Pulmonary artery endothelial cell (primary cell): ENCODE data around the gene SKAP2. TPM values are rescaled to one million over a fixed set of nuclear protein-coding genes. Genes with fewer than 3 reads are reported as not detected.

Source experiments
- DNase-seq: peaks from one replicate; pipeline ENCODE4 v3.0.0-alpha.2; 2011; ENCODE audit warnings: low read depth, low spot score
- total RNA-seq: library from RNA; depleted of rRNA; stranded (reverse); fragments of >200 nt; gene quantifications from 2 replicates; pipeline ENCODE4 v1.2.3, GENCODE V29; 2014

SKAP2 gene
- total RNA-seq, 1 donor from 2014 or later, result 6.7 TPM

GRCh38 chr7:26696161-26696560 lies 168.2 kb downstream of the SKAP2 start:
- DNase-seq, result no peak

- DNase-seq, result no peak
These were observed 169.7 kb downstream of the SKAP2 start for GRCh38 chr7:26694713-26695112.

DNA sequence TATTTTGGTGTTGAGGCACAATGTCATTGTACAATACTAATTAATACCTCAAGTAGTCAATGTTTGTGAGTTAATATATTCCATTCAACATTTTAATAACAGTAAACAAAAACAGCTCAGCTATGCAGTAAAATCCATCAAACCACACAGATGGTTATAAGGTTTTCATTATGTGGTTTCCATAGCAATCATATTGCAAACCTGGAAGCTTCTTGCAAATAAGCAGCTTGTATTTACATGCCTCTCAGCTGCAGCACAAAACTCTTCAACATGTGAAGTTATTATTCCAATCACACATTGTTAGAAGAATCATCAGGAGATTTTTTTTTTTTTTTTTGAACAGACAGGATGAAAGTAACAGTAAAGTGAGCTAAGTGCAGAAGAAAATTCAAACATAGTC lies 170.2 kb downstream of the SKAP2 start:
- no peak for DNase-seq

DNA sequence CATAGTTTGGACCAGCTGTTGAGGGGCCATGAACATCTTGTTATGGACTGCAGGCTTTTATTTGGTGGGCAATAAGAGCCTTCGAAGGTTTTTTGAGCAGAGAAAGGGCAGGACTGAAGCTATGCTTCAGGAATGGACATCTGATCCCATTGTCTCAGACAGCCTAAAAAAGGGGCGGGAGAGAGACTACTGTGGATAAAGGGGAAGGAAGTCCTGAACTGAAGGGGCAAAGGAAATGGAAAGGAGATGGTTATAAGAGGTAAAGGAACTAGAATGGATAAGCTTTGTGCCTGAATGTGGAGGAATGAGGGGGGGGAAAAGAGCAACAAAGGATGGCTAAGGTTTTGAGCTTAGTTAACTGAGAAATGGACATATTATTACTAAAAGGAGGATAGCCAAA lies 172.5 kb downstream of the SKAP2 start:
- DNase-seq, result no peak

GRCh38 chr7:26691406-26691805 lies 173.0 kb downstream of the SKAP2 start:
- no peak for DNase-seq

GRCh38 chr7:26690135-26690805 lies 174.1 kb downstream of the SKAP2 start:
- no peak for DNase-seq

DNA sequence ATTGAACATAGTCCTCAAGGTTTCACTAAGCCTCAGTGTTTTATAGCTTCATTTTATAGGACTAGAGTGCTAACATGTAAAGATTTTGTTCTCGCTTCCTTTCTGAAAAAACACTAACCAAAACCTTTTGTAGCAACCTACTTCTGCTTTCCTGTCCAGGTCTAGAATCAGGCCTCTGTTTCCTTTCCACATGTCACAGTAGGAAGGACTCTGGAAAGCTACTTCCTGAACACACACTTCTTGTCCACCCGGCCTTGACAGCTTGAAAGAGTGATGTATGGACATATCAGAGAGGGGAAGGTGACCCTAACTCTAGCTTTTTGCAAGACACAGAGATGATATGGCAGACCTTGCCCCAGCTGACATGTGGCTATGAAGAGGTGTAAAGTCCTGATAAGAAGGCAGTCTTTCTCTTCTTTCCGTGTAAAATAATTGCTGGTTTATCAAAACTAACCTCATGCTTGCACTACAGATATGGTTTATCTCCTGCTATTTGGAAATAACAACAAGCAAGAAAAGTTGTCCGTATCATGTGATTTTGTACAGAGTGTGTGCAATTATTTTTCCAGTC lies 175.4 kb downstream of the SKAP2 start:
- peak; percentile 60 for DNase-seq

- DNase-seq, result no peak
These were observed 176.0 kb downstream of the SKAP2 start for GRCh38 chr7:26688388-26688787.

DNA sequence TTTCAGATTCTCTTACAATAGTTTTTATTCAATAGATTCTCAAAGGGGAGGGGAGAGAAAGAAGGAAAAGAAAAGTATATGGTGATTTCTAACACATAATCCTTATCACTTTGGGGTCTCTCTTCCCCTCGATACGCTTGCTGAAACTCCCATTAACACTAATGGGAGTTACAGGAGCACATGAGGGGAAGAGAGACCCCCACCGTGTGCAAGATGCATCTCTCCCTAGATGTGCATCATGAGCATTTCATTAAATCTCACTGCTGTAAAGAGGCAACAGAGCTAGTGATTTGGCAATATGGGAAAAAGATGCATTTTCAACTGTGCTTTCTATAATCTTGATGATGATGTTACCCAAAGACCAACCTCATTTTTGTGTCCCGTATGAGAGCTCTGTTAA lies 177.4 kb downstream of the SKAP2 start:
- no peak for DNase-seq

DNA sequence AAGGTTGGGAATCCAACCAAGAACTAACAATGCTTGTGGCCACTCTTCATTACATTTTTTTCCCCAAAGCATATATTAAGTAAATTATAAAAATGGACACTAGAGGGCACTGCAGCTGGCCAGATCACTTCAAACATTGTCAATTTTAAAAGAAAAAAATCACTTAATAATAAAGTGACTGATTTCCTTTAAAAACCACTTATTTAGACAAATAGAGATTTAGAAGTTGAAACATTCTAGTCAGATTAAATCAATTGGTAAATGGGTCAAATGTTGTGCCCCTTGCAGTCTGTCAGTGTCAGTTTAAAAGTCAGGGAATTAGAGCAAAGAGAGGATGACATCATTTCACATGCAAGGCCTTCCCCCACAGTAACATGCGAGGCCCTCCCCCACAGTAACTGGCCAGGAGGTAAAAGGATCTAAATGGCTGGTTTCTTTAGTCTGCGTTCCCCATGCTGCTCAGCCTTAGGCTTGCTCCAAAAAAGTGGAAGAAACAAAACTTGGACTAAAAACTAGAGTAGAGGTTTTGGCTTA lies 177.9 kb downstream of the SKAP2 start:
- DNase-seq, result no peak

DNA sequence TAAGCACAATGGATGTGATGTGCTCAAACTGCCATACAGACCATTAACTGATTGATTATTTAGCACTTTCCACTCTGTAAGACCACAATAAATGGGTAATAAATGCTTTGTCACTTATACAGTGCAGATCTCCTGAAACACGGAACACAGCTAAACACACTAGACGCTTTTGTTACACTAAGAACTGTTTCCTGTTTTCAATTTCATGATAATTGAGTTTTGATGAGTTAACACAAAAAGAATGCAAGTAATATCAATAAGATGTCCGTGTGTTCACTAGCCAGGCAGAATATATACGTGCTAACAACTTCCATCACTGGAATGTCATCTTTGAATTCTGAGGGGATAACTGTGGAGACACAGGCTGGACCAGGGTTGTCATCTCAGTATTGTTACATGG lies 178.8 kb downstream of the SKAP2 start:
- no peak for DNase-seq

DNA sequence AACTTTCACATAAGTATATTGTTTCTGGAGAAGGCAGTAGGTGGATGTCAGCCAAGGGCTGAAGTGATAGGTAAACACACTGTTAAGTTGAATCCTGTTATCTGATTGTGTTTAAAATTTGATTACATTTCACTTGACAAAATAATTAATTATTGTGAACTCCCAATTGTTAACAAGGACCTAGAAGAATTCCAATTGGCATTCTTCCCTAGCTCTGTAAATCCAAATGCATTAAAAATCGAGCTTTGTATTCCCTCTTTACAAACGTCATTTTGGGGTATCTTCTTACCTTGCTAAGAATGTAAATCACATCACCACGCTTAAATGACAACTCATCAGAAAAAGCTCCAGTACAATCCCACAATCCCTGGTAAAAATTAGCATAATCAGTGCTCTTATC lies 179.9 kb downstream of the SKAP2 start:
- no peak for DNase-seq

GRCh38 chr7:26683277-26683676 lies 181.1 kb downstream of the SKAP2 start:
- DNase-seq, result no peak

DNA sequence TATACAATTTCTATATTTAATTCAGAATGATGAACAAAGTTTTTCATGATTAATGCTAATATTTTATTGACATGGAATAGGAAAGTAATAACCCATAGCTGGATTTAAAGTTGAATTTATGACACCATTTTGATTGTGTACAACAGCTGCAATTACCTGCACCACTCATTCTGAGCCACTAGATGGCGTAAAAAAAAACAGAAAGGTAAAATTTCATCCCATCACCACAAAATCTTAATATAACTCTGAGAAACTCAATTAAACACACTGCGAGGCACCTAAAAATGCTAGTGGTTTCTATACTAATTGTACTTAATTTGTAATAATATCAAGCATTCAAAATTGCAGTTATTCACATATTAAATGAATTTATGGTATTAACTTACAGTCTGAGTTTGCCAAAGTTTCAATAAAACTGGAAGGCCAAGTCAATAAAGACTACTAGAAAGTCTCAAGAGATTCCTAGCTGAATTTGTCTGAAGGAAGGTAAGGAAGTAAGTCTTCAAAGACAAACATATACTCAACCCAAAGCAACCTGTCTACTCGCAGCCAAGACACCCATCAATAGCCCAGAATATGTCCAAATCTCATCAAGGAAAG lies 182.5 kb downstream of the SKAP2 start:
- DNase-seq, result no peak

DNA sequence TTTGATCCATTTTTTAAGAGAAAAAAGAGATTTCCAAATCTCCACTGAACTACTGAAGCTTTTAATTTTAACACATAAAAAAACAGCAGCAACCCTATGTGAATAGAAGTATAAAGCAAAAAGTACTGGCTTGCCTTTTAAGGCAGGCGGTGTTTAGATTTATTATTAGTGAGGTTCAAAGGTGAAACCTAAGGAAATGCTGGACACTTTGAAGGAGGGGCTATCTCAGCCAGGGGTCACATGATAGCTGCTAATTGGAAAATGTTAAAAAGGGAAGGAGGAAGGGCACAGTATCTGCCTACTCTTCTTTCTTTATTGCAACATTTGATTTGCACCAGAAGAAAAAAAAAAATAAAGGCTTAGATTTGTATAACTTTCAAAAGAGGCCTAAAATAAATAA lies 183.8 kb downstream of the SKAP2 start:
- DNase-seq, result no peak

DNA sequence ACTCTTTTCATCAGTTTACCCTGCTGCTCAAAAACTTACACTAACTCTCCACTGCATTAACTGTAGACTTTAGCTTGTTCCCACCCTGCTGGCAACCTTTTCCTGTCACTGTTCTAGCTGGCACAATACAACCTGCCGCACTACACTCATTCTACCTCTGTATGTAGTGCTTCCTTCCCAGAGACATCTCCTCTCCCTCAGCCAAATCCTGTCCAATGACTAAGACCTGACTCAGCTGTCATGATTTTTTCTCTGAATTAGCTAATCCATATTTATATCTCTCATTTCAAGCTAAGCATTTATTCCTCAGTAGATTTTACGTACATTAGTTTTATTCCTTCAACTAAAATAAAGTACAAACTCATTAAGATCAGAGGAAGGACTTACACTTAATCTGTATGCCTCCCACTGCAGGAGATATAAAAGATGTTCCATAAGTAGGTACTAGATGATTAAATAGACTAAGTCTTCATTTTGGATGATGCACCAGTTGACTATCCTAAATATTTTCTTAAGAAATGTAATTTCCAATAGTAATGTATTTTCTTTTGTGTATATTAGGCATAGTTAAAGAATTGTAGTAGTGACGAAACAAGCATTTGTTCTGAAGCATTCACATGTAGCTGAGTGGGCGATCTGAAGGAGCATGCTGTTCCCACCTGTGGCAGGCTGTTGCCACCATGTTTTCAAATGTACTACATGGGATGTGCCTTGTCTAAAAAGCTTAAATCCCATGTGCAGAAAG lies 189.1 kb downstream of the SKAP2 start:
- DNase-seq, result no peak

DNA sequence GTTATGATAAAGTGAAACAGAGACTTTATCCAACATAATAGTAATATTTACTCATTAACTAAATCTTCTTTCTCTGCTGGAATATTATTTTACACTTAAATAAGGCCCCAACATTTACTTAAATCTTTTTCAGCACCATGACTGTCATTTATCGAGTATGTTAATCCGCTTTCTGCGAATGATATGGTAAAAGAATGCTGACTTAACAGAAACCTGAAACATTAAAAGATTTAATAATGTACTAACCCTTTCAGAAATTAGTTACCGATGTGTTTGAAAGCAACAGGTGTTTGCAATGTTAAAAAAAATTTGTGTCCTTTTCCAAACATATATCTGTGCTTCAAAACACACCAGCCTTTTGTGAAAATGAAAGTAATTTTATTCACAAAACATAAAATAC lies 190.5 kb downstream of the SKAP2 start:
- no peak for DNase-seq

DNA sequence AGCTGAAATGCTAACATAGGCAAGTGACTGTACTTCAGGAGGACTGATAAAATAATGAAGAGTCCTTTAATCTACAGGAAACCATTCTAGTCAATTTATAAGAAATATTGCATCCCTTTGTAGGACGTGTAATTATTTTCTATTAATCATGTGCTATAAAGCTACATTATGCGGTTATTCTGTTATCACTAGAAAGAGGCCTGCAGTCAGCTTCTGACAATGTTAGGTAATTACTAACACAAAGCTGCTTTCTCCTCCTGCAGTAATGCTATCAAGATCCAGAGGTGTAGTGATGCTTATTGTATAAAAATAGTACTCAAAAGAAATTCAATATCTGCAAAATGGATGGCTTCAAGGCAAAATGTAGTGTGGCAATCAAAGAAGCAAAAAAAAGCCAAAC lies 191.1 kb downstream of the SKAP2 start:
- DNase-seq, result no peak

DNA sequence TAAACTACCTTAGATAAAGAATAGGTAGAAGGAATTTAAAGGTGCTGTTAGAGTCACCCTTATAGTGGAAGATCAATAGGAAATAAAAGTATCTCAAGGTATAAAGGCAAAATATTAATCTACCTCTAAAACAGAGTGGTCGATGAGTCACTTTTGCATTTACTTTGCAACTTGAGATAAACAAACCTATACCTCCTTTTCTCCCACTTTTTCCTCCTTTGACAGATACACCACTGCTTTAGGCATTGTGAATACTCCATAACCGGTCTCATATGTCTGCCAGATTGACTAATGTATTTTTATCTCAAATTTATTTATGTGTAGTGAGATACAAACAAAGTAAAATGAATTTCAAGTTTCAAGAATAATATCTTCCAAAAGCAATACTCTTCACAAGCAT lies 193.5 kb downstream of the SKAP2 start:
- DNase-seq, result no peak

DNA sequence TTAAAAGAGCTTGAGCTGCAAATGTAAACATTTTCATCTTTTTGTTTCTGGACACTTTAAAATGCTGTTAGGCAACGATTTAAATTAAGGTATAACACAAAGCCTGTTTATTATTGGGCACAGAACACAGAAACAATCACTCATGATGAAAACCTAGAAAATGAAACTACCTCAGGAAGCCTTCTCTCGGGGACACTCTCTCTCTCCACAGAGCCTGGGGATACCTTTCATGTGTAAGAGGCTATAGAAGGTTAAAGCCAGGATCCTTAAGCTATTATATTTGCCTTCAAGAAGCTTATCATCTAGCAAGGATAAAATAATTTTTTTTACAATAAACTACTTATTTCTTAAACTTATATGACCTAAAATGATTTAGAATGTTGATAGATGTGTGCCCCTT lies 194.1 kb downstream of the SKAP2 start:
- DNase-seq, result no peak

GRCh38 chr7:26668821-26669220 lies 195.6 kb downstream of the SKAP2 start:
- DNase-seq, result no peak

DNA sequence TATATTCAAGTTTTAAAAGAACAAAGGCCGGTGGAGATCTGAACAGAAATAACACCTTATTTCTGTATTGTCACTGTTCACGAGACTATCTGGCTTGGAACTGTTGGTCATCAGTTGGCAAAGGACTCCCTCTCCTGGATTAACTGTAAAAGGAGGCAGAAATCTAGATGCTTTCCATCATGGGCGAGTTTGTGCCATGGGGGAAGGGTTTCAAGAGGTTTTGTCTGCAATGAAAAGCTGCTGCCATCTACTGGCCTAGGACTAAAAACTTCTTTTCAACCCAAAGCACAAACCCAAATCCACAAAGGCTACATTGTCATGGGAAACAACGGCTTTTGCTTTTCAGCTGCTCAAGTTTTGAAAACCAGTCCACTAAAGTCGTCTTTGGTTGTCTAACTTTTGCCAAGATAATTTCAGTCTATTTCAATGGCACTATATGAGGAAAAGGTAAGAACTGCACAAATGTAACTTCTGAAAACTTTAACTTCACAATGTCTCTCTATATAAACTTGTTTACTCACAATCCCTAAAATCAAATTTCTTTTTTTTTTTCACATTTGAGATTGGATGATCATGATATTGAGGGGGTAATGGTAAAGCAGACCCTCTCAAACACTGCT lies 196.8 kb downstream of the SKAP2 start:
- peak; percentile 91 for DNase-seq
